B cell (primary cell): ENCODE results near the gene TREM1. TPM values are rescaled to one million over a fixed set of nuclear protein-coding genes. Genes with fewer than 3 reads are reported as not detected.

ENCODE experiments used
- ATAC-seq: fragments of 200-7000 bp; cut with Tn5 transposase; one replicate; pipeline ENCODE4 v1.10.0; 2021; ENCODE audit warnings: low read depth, mild to moderate bottlenecking, moderate number of reproducible peaks, moderate library complexity
- CTCF ChIA-PET: fragments of 350-600 bp; sonication (Branson Sonifier 250); formaldehyde crosslinking; loops from one replicate; lab custom pipeline; 2021; ENCODE audit warnings: antibody characterized with exemption, inconsistent platforms; lab: Charles Lee
- POLR2A ChIA-PET: fragments of 350-600 bp; sonication (Branson Sonifier 250); formaldehyde crosslinking; loops from one replicate; lab custom pipeline; 2021; ENCODE audit warnings: antibody characterized with exemption; lab: Charles Lee
- DNase-seq: peaks from one replicate; pipeline ENCODE4 v3.0.0; 2013
- H2AFZ ChIP-seq: 2 replicates; pipeline ENCODE4 v1.6.1; 2012; ENCODE audit warnings: mild to moderate bottlenecking, low read depth, low read length; ENCODE audit not compliant: insufficient read depth, poor library complexity, severe bottlenecking
- H3K27ac ChIP-seq, 2 donors: 1 replicate in 1 of 2; 2 replicates in 1 of 2; pipeline ENCODE4 v1.5.1; 2012 to 2013; ENCODE audit warnings: low read length in 2 of 2, mild to moderate bottlenecking in 2 of 2, moderate library complexity in 1 of 2
- H3K27me3 ChIP-seq, 4 experiments: fragments of 200-600 bp in 1 of 4; sonication (generic) in 1 of 4; replicated peaks in 1 of 4; 1 replicate in 2 of 4; 2 replicates in 2 of 4; pipeline versions ENCODE4 v1.6.1 to v1.7.0; 2013 to 2016; ENCODE audit warnings: low read length in 3 of 4, mild to moderate bottlenecking in 2 of 4, mixed read lengths in 1 of 4, moderate library complexity in 1 of 4; ENCODE audit not compliant: insufficient read depth in 4 of 4, control insufficient read depth in 3 of 4; ENCODE audit errors: control extremely low read depth in 1 of 4
- H3K36me3 ChIP-seq, 2 experiments: replicated peaks in 1 of 2; 1 replicate in 1 of 2; 2 replicates in 1 of 2; pipeline versions ENCODE4 v1.6.1 to v1.7.1; 2013; ENCODE audit warnings: low read length in 1 of 2; ENCODE audit not compliant: insufficient read depth in 2 of 2, control insufficient read depth in 1 of 2; ENCODE audit errors: control extremely low read depth in 1 of 2, extremely low read depth in 1 of 2
- H3K4me1 ChIP-seq, 2 donors: fragments of 200-600 bp in 1 of 2; sonication (generic) in 1 of 2; 1 replicate in 1 of 2; 2 replicates in 1 of 2; pipeline versions ENCODE4 v1.5.1 to v1.6.1; 2013 to 2017; ENCODE audit warnings: low read length in 2 of 2; ENCODE audit not compliant: control insufficient read depth in 2 of 2, insufficient read depth in 2 of 2
- H3K4me2 ChIP-seq: replicated peaks from 2 replicates; pipeline ENCODE3; 2012; ENCODE audit warnings: mild to moderate bottlenecking, low read depth, low read length; ENCODE audit not compliant: poor library complexity, severe bottlenecking
- H3K4me3 ChIP-seq, 5 experiments: fragments of 200-600 bp in 1 of 5; sonication (generic) in 1 of 5; 1 replicate in 3 of 5; 2 replicates in 2 of 5; pipeline versions ENCODE4 v1.5.1 to v1.7.0; 2011 to 2016; ENCODE audit warnings: low read length in 4 of 5, mild to moderate bottlenecking in 4 of 5, low read depth in 2 of 5, control low read depth in 1 of 5, moderate library complexity in 1 of 5; ENCODE audit not compliant: insufficient read depth in 1 of 5; ENCODE audit errors: control extremely low read depth in 1 of 5, extremely low read depth in 1 of 5
- H3K79me2 ChIP-seq: fragments of 200-600 bp; sonication (generic); one replicate; pipeline ENCODE4 v1.6.0; 2016; ENCODE audit warnings: low read length; ENCODE audit not compliant: control insufficient read depth, insufficient read depth
- H3K9ac ChIP-seq: fragments of 200-600 bp; sonication (generic); 2 replicates; pipeline ENCODE4 v1.6.1; 2017; ENCODE audit warnings: mild to moderate bottlenecking, low read length, moderate library complexity
- H3K9me3 ChIP-seq, 3 donors: one replicate each; pipeline versions ENCODE4 v1.6.1 to v1.7.1; 2013; ENCODE audit warnings: low read length in 2 of 3; ENCODE audit not compliant: control insufficient read depth in 2 of 3, insufficient read depth in 1 of 3; ENCODE audit errors: control extremely low read depth in 1 of 3
- H4K20me1 ChIP-seq: 2 replicates; pipeline ENCODE4 v1.6.0; 2012; ENCODE audit warnings: mild to moderate bottlenecking, low read length; ENCODE audit not compliant: insufficient read depth, control insufficient read depth, poor library complexity, severe bottlenecking
- H3K27ac Mint-ChIP-seq: one replicate; pipeline ENCODE4 v1.8.0; 2021; ENCODE audit warnings: mixed read lengths
- H3K27me3 Mint-ChIP-seq: one replicate; pipeline ENCODE4 v1.8.0; 2021; ENCODE audit warnings: mixed read lengths
- H3K4me1 Mint-ChIP-seq: one replicate; pipeline ENCODE4 v1.8.0; 2021; ENCODE audit warnings: mixed read lengths
- H3K4me3 Mint-ChIP-seq: one replicate; pipeline ENCODE4 v1.8.0; 2021; ENCODE audit warnings: mixed read lengths
- H3K9me3 Mint-ChIP-seq: one replicate; pipeline ENCODE4 v1.8.0; 2022; ENCODE audit warnings: mixed read lengths; ENCODE audit not compliant: insufficient read depth
- EZH2 ChIP-seq: IDR thresholded peaks from 2 replicates; pipeline ENCODE4 v1.6.1; 2012; ENCODE audit warnings: borderline replicate concordance, low read depth, mild to moderate bottlenecking, moderate library complexity, low read length; ENCODE audit not compliant: insufficient read depth, poor library complexity, severe bottlenecking
- WGBS: methylation state at CpG from one replicate; pipeline ENCODE4 v1.1.5; 2013; ENCODE audit warnings: missing lambda C conversion rate; ENCODE audit not compliant: insufficient coverage; 5-methylcytosine and 5-hydroxymethylcytosine counted together
- intact Hi-C: fragments of 100-400 bp; cut with micrococcal nuclease; formaldehyde crosslinking; loops from one replicate; pipeline ENCODE4 v1.10.0; 2022
- polyA plus RNA-seq: library from polyadenylated mRNA; depleted of rRNA; stranded (reverse); fragments of >200 nt; gene quantifications from 2 replicates; pipeline ENCODE4 v1.2.3, GENCODE V29; 2012
- total RNA-seq, 2 donors: library from RNA; stranded (reverse); fragments of 120-200 nt in 1 of 2; gene quantifications; 1 replicate in 1 of 2; 2 replicates in 1 of 2; pipeline versions ENCODE4 v1.2.3 to v1.2.4, GENCODE V29; 2013 to 2022
- TF ChIP-seq, protein P1 (sequence below): fragments of 200-600 bp; IDR thresholded peaks from one replicate; pipeline ENCODE4 v1.8.0; 2022; ENCODE audit warnings: antibody characterized with exemption, mild to moderate bottlenecking

The TREM1 gene
- total and polyA plus RNA-seq, 2 donors (not counting 1 experiment from before 2014, with no cell fraction given), result 1.9 TPM; not detected in 1

- H3K79me2 ChIP-seq, result peaks cover 3% of the 10 kb centered on the region
- ATAC-seq (no peak), DNase-seq (no peak)
- ChIA-PET POLR2A (no interaction called here), CTCF (interaction anchor here (1.0 to 1.3 kb wide), 2 partner anchors 11 to 14 kb away, joined by 3 to 4 read pairs; no protein-coding TSS in a partner anchor)
- Mint-ChIP-seq H3K27ac (no peak overlapping the region), H3K9me3 (no peaks in the 10 kb centered on the region), H3K27me3 (peaks cover 6% of the 10 kb centered on the region), H3K4me1 (peaks cover 8% of the 10 kb centered on the region), H3K4me3 (no peak overlapping the region)
- H3K36me3 ChIP-seq, result no peaks in the 10 kb centered on the region
- no peak overlapping the region for H3K27ac ChIP-seq
- WGBS, result 100% methylated on average over 1 of the region's 4 CpGs
- H3K4me1 ChIP-seq, result peaks cover 0 to 2% of the 10 kb centered on the region in 2 donors
- no peak overlapping the region for H2AFZ ChIP-seq
- no peak overlapping the region for H3K9ac ChIP-seq
- intact Hi-C loops, result no loop called here
- H3K9me3 ChIP-seq, result no peaks in the 10 kb centered on the region
- TF ChIP-seq EZH2, result no peak
- TF ChIP-seq, protein P1, sequence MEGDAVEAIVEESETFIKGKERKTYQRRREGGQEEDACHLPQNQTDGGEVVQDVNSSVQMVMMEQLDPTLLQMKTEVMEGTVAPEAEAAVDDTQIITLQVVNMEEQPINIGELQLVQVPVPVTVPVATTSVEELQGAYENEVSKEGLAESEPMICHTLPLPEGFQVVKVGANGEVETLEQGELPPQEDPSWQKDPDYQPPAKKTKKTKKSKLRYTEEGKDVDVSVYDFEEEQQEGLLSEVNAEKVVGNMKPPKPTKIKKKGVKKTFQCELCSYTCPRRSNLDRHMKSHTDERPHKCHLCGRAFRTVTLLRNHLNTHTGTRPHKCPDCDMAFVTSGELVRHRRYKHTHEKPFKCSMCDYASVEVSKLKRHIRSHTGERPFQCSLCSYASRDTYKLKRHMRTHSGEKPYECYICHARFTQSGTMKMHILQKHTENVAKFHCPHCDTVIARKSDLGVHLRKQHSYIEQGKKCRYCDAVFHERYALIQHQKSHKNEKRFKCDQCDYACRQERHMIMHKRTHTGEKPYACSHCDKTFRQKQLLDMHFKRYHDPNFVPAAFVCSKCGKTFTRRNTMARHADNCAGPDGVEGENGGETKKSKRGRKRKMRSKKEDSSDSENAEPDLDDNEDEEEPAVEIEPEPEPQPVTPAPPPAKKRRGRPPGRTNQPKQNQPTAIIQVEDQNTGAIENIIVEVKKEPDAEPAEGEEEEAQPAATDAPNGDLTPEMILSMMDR, result no peak
- H3K27me3 ChIP-seq, result peaks cover 0 to 2% (median 0%) of the 10 kb centered on the region in 4 experiments
- H3K4me3 ChIP-seq, result no peak overlapping the region
- no peaks in the 10 kb centered on the region for H4K20me1 ChIP-seq
- H3K4me2 ChIP-seq, result no peak overlapping the region
Measured at GRCh38 chr6:41289815-41290214, 3.3 kb upstream of the TREM1 start.

DNA sequence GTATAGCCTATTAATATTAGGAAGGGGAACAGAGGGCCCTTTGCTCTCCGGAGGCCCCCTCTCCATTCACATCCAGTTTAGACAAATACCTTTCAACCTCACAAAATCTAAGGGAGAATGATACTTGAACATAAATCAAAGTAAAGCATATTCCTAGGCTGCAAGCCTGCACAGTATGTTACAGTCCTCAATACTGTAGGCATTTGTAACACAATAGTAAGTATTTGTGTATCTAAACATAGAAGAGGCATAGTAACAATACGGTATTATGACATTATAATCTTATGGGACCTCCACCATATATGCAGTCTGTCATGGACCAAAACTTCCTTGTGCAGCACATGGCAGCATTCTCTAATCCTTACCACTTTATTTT lies 2.3 kb upstream of the TREM1 start:
- no peaks in the 10 kb centered on the region for H3K36me3 ChIP-seq
- H3K9me3 Mint-ChIP-seq, result no peaks in the 10 kb centered on the region
- no peaks in the 10 kb centered on the region for H3K79me2 ChIP-seq
- H3K9ac ChIP-seq, result no peak overlapping the region
- no peak overlapping the region for H2AFZ ChIP-seq
- intact Hi-C loops, result no loop called here
- ChIA-PET CTCF (interaction anchor here (1.1 kb wide), 1 partner anchor 17 kb away, joined by 3 read pairs; no protein-coding TSS in a partner anchor), POLR2A (no interaction called here)
- H3K4me1 ChIP-seq, result no peaks in the 10 kb centered on the region
- peaks cover 0 to 2% (median 0%) of the 10 kb centered on the region in 4 experiments for H3K27me3 ChIP-seq
- H3K9me3 ChIP-seq, result no peaks in the 10 kb centered on the region
- H3K27ac ChIP-seq, result no peak overlapping the region
- WGBS, result no CpG with 5 or more reads among the region's 2 CpGs
- no peak for DNase-seq
- H4K20me1 ChIP-seq, result no peaks in the 10 kb centered on the region
- H3K4me2 ChIP-seq, result no peak overlapping the region
- peaks cover 7% of the 10 kb centered on the region for H3K27me3 Mint-ChIP-seq
- no peak overlapping the region for H3K4me3 ChIP-seq
- no peak for ATAC-seq
- H3K4me3 Mint-ChIP-seq, result no peak overlapping the region
- peak overlapping the region; percentile 2 for H3K27ac Mint-ChIP-seq
- H3K4me1 Mint-ChIP-seq, result peaks cover 7% of the 10 kb centered on the region
- TF ChIP-seq, protein P1, result no peak
- no peak for TF ChIP-seq EZH2
